H1 (cell line): ENCODE results near the gene IL16. TPM values are rescaled to one million over a fixed set of nuclear protein-coding genes. Genes with fewer than 3 reads are reported as not detected.

ENCODE experiments used
- CTCF ChIA-PET: fragments of 300-600 bp; sonication (Branson Sonifier 250); formaldehyde crosslinking; loops from one replicate; lab custom pipeline; 2021; ENCODE audit not compliant: partially characterized antibody; lab: Charles Lee
- POLR2A ChIA-PET: fragments of 300-600 bp; sonication (Branson Sonifier 250); formaldehyde crosslinking; loops from one replicate; lab custom pipeline; 2021; ENCODE audit warnings: inconsistent platforms; ENCODE audit not compliant: partially characterized antibody; lab: Charles Lee
- DNase-seq, 2 experiments: peaks; one replicate each; pipeline versions ENCODE4 v3.0.0 to v3.0.0-alpha.2; 2010 to 2022; ENCODE audit warnings: low spot score in 2 of 2, low read depth in 1 of 2, mixed read lengths in 1 of 2
- FAIRE-seq: peaks from 2 replicates; lab custom pipeline; 2011; peaks lifted over from hg19 to GRCh38; lab: Jason Lieb, UNC
- H2AFZ ChIP-seq: 2 replicates; pipeline ENCODE4 v1.8.1; 2012; ENCODE audit warnings: low read length, inconsistent platforms
- H2AK5ac ChIP-seq: 2 replicates; pipeline ENCODE4 v1.6.1; 2013; ENCODE audit warnings: low read depth, low read length
- H2BK120ac ChIP-seq: replicated peaks from 2 replicates; pipeline ENCODE3; 2013; ENCODE audit warnings: low read depth, low read length, inconsistent platforms
- H2BK12ac ChIP-seq: 2 replicates; pipeline ENCODE4 v1.6.1; 2013; ENCODE audit warnings: low read depth, low read length
- H2BK15ac ChIP-seq: 2 replicates; pipeline ENCODE4 v1.6.1; 2013; ENCODE audit warnings: low read length
- H2BK20ac ChIP-seq: 2 replicates; pipeline ENCODE4 v1.6.1; 2013; ENCODE audit warnings: low read length
- H2BK5ac ChIP-seq: 2 replicates; pipeline ENCODE4 v1.6.1; 2013; ENCODE audit warnings: low read depth, low read length
- H3K14ac ChIP-seq: 2 replicates; pipeline ENCODE4 v1.6.1; 2013; ENCODE audit warnings: inconsistent platforms; ENCODE audit not compliant: insufficient read length
- H3K18ac ChIP-seq: 2 replicates; pipeline ENCODE4 v1.6.1; 2013; ENCODE audit warnings: low read length; ENCODE audit errors: extremely low read depth
- H3K23ac ChIP-seq: 2 replicates; pipeline ENCODE4 v1.6.1; 2013; ENCODE audit warnings: inconsistent platforms; ENCODE audit not compliant: insufficient read length
- H3K23me2 ChIP-seq: 2 replicates; pipeline ENCODE4 v1.6.1; 2013; ENCODE audit warnings: low read depth, low read length
- H3K27ac ChIP-seq: 2 replicates; pipeline ENCODE4 v1.6.1; 2011; ENCODE audit warnings: low read depth, low read length, inconsistent platforms
- H3K27me3 ChIP-seq, 4 experiments: replicated peaks in 1 of 4; 1 replicate in 1 of 4; 2 replicates in 3 of 4; pipeline versions ENCODE4 v1.6.1 to v1.8.1; 2011 to 2013; ENCODE audit warnings: low read length in 3 of 4, mild to moderate bottlenecking in 3 of 4, inconsistent platforms in 2 of 4, mixed read lengths in 2 of 4, moderate library complexity in 1 of 4; ENCODE audit not compliant: control insufficient read depth in 3 of 4, insufficient read depth in 3 of 4; ENCODE audit errors: extremely low read depth in 1 of 4
- H3K36me3 ChIP-seq, 4 experiments: 2 replicates each; pipeline versions ENCODE4 v1.6.1 to v1.8.1; 2011 to 2013; ENCODE audit warnings: mild to moderate bottlenecking in 4 of 4, low read length in 3 of 4, moderate library complexity in 2 of 4, control low read depth in 1 of 4, inconsistent platforms in 1 of 4; ENCODE audit not compliant: insufficient read depth in 4 of 4, control insufficient read depth in 2 of 4
- H3K4ac ChIP-seq: replicated peaks from 2 replicates; pipeline ENCODE3; 2013; ENCODE audit warnings: low read length, low read depth, mixed read lengths, inconsistent platforms; ENCODE audit not compliant: insufficient read length
- H3K4me1 ChIP-seq, 4 experiments: replicated peaks in 1 of 4; 1 replicate in 1 of 4; 2 replicates in 3 of 4; pipeline versions ENCODE4 v1.6.1 to v1.8.1; 2011 to 2013; ENCODE audit warnings: low read length in 3 of 4, inconsistent platforms in 2 of 4, mixed read lengths in 1 of 4; ENCODE audit not compliant: insufficient read depth in 4 of 4, control insufficient read depth in 3 of 4
- H3K4me2 ChIP-seq, 2 experiments: 2 replicates each; pipeline versions ENCODE4 v1.6.1 to v1.8.1; 2011 to 2013; ENCODE audit warnings: low read depth in 2 of 2, low read length in 2 of 2, control low read depth in 1 of 2, inconsistent platforms in 1 of 2, mild to moderate bottlenecking in 1 of 2; ENCODE audit not compliant: insufficient read depth in 1 of 2
- H3K4me3 ChIP-seq, 4 experiments: fragments of 200-600, 300-600 bp in 1 of 4; sonication (generic), shearing (Covaris generic), sonication (Bioruptor Twin) in 1 of 4; 2 replicates each; pipeline versions ENCODE4 v1.5.1 to v1.8.1; 2011 to 2016; ENCODE audit warnings: low read length in 4 of 4, low read depth in 3 of 4, control low read depth in 2 of 4, inconsistent platforms in 2 of 4, mild to moderate bottlenecking in 2 of 4, mixed read lengths in 1 of 4, moderate library complexity in 1 of 4; ENCODE audit not compliant: insufficient read depth in 2 of 4; ENCODE audit errors: extremely low read depth in 1 of 4
- H3K56ac ChIP-seq: replicated peaks from 2 replicates; pipeline ENCODE3; 2013; ENCODE audit warnings: low read depth, mild to moderate bottlenecking, mixed read lengths, low read length, inconsistent platforms; ENCODE audit not compliant: insufficient read length
- H3K79me1 ChIP-seq: 2 replicates; pipeline ENCODE4 v1.6.1; 2013; ENCODE audit warnings: low read depth, low read length, control low read depth
- H3K79me2 ChIP-seq, 2 experiments: 2 replicates each; pipeline versions ENCODE4 v1.6.1 to v1.8.1; 2012 to 2013; ENCODE audit warnings: low read length in 2 of 2, mild to moderate bottlenecking in 2 of 2, inconsistent platforms in 1 of 2; ENCODE audit not compliant: insufficient read depth in 2 of 2, control insufficient read depth in 1 of 2
- H3K9ac ChIP-seq, 4 experiments: replicated peaks in 1 of 4; 1 replicate in 1 of 4; 2 replicates in 3 of 4; pipeline versions ENCODE4 v1.6.1 to v1.8.1; 2011 to 2013; ENCODE audit warnings: low read depth in 3 of 4, low read length in 3 of 4, control low read depth in 2 of 4, mild to moderate bottlenecking in 2 of 4, moderate library complexity in 2 of 4, inconsistent platforms in 1 of 4; ENCODE audit errors: extremely low read depth in 1 of 4
- H3K9me3 ChIP-seq, 2 experiments: 2 replicates each; pipeline versions ENCODE4 v1.6.1 to v1.8.1; 2012 to 2013; ENCODE audit warnings: mild to moderate bottlenecking in 2 of 2, moderate library complexity in 2 of 2, control low read depth in 1 of 2, inconsistent platforms in 1 of 2, low read depth in 1 of 2, low read length in 1 of 2, mixed read lengths in 1 of 2; ENCODE audit not compliant: insufficient read depth in 2 of 2
- H4K20me1 ChIP-seq, 2 experiments: replicated peaks in 1 of 2; 2 replicates each; pipeline versions ENCODE3 to v1.8.1; 2011 to 2013; ENCODE audit warnings: inconsistent platforms in 2 of 2, low read length in 2 of 2, mild to moderate bottlenecking in 1 of 2; ENCODE audit not compliant: insufficient read depth in 2 of 2, control insufficient read depth in 1 of 2
- H4K5ac ChIP-seq: 2 replicates; pipeline ENCODE4 v1.6.1; 2013; ENCODE audit warnings: low read length, low read depth, mixed read lengths, inconsistent platforms; ENCODE audit not compliant: insufficient read length
- H4K8ac ChIP-seq: 2 replicates; pipeline ENCODE4 v1.8.0; 2013; ENCODE audit warnings: mild to moderate bottlenecking, moderate library complexity, low read length, inconsistent platforms; ENCODE audit not compliant: insufficient read depth; ENCODE audit errors: extremely low read depth
- H4K91ac ChIP-seq: replicated peaks from 2 replicates; pipeline ENCODE3; 2013; ENCODE audit warnings: low read length, mixed read lengths, inconsistent platforms; ENCODE audit not compliant: insufficient read length
- POU5F1 ChIP-seq: IDR thresholded peaks from 2 replicates; pipeline ENCODE4 v1.6.1; 2011; ENCODE audit warnings: low read depth, mild to moderate bottlenecking, low read length, moderate library complexity
- RAD21 ChIP-seq, 2 experiments: IDR thresholded peaks in 1 of 2; conservative IDR thresholded peaks in 1 of 2; 2 replicates each; pipeline ENCODE4 v1.6.1; 2011; ENCODE audit warnings: low read depth in 2 of 2, low read length in 2 of 2, improper control_type of control experiment in 1 of 2, inconsistent platforms in 1 of 2, mild to moderate bottlenecking in 1 of 2, moderate library complexity in 1 of 2
- SP4 ChIP-seq: IDR thresholded peaks from 2 replicates; pipeline ENCODE4 v1.6.1; 2012; ENCODE audit warnings: low read length, inconsistent platforms
- SUZ12 ChIP-seq: fragments of 200-600 bp; sonication (generic); IDR thresholded peaks from 2 replicates; pipeline ENCODE4 v1.6.1; 2012; ENCODE audit warnings: mild to moderate bottlenecking, inconsistent platforms, low read length, moderate library complexity, mixed read lengths
- WGBS, 2 experiments: shearing (Covaris generic) in 1 of 2; methylation state at CpG; one replicate each; pipeline versions ENCODE4 v1.1.6 to v1.1.7; 2013 to 2015; ENCODE audit warnings: low lambda C conversion rate in 2 of 2, mixed read lengths in 2 of 2, inconsistent platforms in 1 of 2, low coverage in 1 of 2, missing lambda C conversion rate in 1 of 2; ENCODE audit not compliant: insufficient replicate concordance in 2 of 2, insufficient coverage in 1 of 2, insufficient read length in 1 of 2; ENCODE audit errors: extremely low coverage in 1 of 2, missing lambda C conversion rate in 1 of 2; 5-methylcytosine and 5-hydroxymethylcytosine counted together
- polyA plus RNA-seq, 7 experiments: library from polyadenylated mRNA; depleted of rRNA in 3 of 7; stranded (reverse) in 5 of 7; unstranded in 2 of 7; fragments of >200 nt in 5 of 7; fragments of 200-250 nt in 2 of 7; gene quantifications; 1 replicate in 5 of 7; 2 replicates in 1 of 7; 4 replicates in 1 of 7; pipeline versions ENCODE4 v1.2.1 to v1.2.3, GENCODE V29; 2011 to 2013; ENCODE audit warnings: missing spikeins in 2 of 7, mixed read lengths in 2 of 7
- total RNA-seq: library from RNA; stranded (reverse); fragmentation: NEBNext Ultra II Directional; extraction: Animal tissue kit (Norgen Biotek cat#: 25700); gene quantifications from 2 replicates; pipeline ENCODE4 v1.2.1, GENCODE V29; 2021
- TF ChIP-seq, protein P1 (sequence below), 3 experiments: IDR thresholded peaks; 1 replicate in 2 of 3; 2 replicates in 1 of 3; pipeline versions ENCODE4 v1.5.1 to v1.6.1; 2011; ENCODE audit warnings: low read length in 3 of 3, mild to moderate bottlenecking in 3 of 3, inconsistent platforms in 2 of 3, low read depth in 1 of 3, moderate library complexity in 1 of 3; ENCODE audit not compliant: insufficient read depth in 1 of 3; ENCODE audit errors: control extremely low read depth in 1 of 3

The IL16 gene
- total and polyA plus RNA-seq, 2 of the 8 experiments (the other 6 are each of a cell fraction or from before 2014, with no cell fraction given), result 0.03 to 0.09 TPM

- Histone ChIP-seq H2BK120ac (no peak overlapping the region), H4K20me1 (no peaks in the 10 kb centered on the region), H3K36me3 (no peaks in the 10 kb centered on the region), H3K18ac (no peak overlapping the region), H3K4me1 (no peaks in the 10 kb centered on the region), H3K9ac (no peak overlapping the region), H2BK5ac (no peak overlapping the region), H3K4me2 (no peak overlapping the region; a peak in 1 of 4 replicates), H4K8ac (no peak overlapping the region), H3K23ac (no peak overlapping the region)
- DNase-seq, result peak in 1 of 2 experiments; percentile 45
- TF ChIP-seq SP4, result no peak
- TF ChIP-seq, protein P1, sequence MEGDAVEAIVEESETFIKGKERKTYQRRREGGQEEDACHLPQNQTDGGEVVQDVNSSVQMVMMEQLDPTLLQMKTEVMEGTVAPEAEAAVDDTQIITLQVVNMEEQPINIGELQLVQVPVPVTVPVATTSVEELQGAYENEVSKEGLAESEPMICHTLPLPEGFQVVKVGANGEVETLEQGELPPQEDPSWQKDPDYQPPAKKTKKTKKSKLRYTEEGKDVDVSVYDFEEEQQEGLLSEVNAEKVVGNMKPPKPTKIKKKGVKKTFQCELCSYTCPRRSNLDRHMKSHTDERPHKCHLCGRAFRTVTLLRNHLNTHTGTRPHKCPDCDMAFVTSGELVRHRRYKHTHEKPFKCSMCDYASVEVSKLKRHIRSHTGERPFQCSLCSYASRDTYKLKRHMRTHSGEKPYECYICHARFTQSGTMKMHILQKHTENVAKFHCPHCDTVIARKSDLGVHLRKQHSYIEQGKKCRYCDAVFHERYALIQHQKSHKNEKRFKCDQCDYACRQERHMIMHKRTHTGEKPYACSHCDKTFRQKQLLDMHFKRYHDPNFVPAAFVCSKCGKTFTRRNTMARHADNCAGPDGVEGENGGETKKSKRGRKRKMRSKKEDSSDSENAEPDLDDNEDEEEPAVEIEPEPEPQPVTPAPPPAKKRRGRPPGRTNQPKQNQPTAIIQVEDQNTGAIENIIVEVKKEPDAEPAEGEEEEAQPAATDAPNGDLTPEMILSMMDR (IDR thresholded peaks at IDR 0.05; ENCODE audit: control extremely low read depth in 1 of 3, insufficient read depth in 1 of 3, low read depth in 1 of 3, low read length in 3 of 3), result peak; percentile 20 to 34 (median 29); a peak in 3 of 4 replicates
- TF ChIP-seq SUZ12, result no peak
- TF ChIP-seq POU5F1, result no peak
- TF ChIP-seq RAD21 (IDR thresholded peaks at IDR 0.05 in 1 of 2, conservative IDR thresholded peaks at IDR 0.05 in 1 of 2; ENCODE audit: low read depth in 2 of 2, low read length in 2 of 2), result peak; percentile 42 to 45
- TF ChIP-seq, all 59 proteins: peak for 2
- H3K27ac ChIP-seq, result no peak overlapping the region
- ChIA-PET POLR2A (no interaction called here), CTCF (interaction anchor here (1.0 to 3.2 kb wide), 7 partner anchors 9 to 87 kb away, joined by 4 to 13 read pairs (median 5); no protein-coding TSS in a partner anchor)
- no peak overlapping the region for H3K4ac ChIP-seq
- H3K23me2 ChIP-seq, result no peaks in the 10 kb centered on the region
- H4K5ac ChIP-seq, result no peak overlapping the region
- no peak overlapping the region for H3K14ac ChIP-seq
- H4K91ac ChIP-seq, result no peak overlapping the region
- no peaks in the 10 kb centered on the region for H3K79me1 ChIP-seq
- H2BK12ac ChIP-seq, result no peak overlapping the region
- H2BK20ac ChIP-seq, result no peak overlapping the region
- H3K4me3 ChIP-seq, result no peak overlapping the region
- WGBS, 2 experiments, result 68% methylated on average over 13 of the region's 13 CpGs; no CpG with 5 or more reads in 1 of the 2 experiments
- H2AK5ac ChIP-seq, result no peak overlapping the region
- no peak for FAIRE-seq
- H3K27me3 ChIP-seq, result no peaks in the 10 kb centered on the region; a peak in 1 of 7 replicates
- H2BK15ac ChIP-seq, result no peak overlapping the region
- H3K56ac ChIP-seq, result no peak overlapping the region
- H3K9me3 ChIP-seq, result no peaks in the 10 kb centered on the region
- H3K79me2 ChIP-seq, result no peaks in the 10 kb centered on the region
- H2AFZ ChIP-seq, result 0 out of 2 replicates have a peak overlapping the region, but pooled peaks have one; percentile 11
Measured at GRCh38 chr15:81182756-81183438, 13.8 kb upstream of the IL16 start.
